ENCODE data around the gene TRAF3IP3.
A peak's percentile ranks its signal among the peaks of the same experiment; 100 is the strongest.

The TRAF3IP3 gene

DNA sequence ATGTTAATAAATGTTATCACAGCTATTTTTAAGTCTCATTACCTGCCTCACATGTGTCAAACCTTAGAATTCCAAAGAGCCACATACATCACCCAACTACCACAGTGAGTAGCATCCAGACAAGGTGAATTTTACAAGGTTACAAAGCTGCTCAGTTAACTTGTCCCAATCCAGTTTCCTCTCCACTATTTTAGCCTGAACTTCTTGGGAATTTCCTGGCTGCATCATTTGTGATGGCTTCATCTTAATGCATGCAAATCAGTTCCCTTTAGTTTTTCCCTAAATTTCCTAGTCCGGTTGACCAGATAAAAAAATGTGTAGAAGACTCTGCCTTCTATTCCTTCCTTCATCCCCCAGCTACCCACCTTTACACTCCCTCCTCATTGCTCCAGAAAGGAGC, 597 bp upstream of the TRAF3IP3 start:
- H3K9me3 ChIP-seq (ENCODE audit: control insufficient read depth in 1 of 2, low read length in 2 of 2), result no peaks in the 10 kb centered on the region
- H3K27ac ChIP-seq (ENCODE audit: low read length), result no peak overlapping the region
- H3K4me1 ChIP-seq (ENCODE audit: control insufficient read depth in 1 of 2, insufficient read depth in 2 of 2, low read length in 2 of 2), result no peaks in the 10 kb centered on the region

DNA sequence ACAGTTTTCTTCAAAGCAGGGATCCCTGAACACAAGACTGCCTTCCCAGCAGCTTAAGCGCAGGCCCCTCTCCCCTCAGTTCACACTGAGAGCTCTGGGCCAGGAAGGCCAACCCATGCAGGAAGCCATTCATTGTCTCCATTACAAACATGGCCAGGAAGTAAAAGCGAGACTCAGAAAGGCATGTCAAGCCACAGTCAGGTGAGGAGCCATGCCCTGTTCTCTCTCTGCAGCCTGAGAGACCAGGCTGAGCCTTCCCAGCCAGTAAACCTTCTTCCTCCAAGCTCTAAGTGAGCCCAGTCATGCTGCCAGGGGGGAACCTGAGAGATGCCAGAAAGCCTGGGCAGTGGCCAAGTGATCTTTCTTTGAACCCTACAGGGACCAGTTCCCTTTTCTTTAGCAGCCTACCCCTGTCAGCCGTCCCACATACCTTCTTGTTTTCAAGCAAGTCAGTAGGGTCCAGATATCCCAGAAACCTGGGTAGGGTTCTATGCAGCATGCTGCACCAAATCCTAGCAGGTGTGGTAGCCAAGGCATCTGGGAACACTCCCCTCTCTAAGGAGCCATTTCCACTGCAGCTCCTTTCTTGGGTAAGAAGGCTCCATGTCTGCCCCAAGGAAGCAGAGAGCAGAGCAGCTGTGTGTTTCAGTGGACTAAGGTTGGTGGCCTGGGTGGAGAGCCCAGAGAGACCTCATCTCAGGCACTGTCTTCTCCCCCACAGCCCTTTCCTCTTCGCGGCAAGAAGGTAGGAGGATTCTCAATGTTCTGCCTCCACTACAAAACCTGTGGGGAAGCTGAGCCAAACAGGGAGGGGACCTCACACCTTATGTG, 977 bp downstream of the TRAF3IP3 start:
- Histone ChIP-seq H3K36me3 (ENCODE audit: control insufficient read depth in 1 of 2, insufficient read depth in 2 of 2, low read length in 2 of 2) (no peaks in the 10 kb centered on the region), H3K27ac (ENCODE audit: low read length) (peak overlapping the region; percentile 57), H3K4me3 (ENCODE audit: low read depth in 1 of 2, low read length in 2 of 2) (peak overlapping the region; percentile 6 to 32), H3K4me1 (ENCODE audit: control insufficient read depth in 1 of 2, insufficient read depth in 2 of 2, low read length in 2 of 2) (no peaks in the 10 kb centered on the region), H3K9me3 (ENCODE audit: control insufficient read depth in 1 of 2, low read length in 2 of 2) (no peaks in the 10 kb centered on the region), H3K27me3 (ENCODE audit: low read depth, low read length) (no peaks in the 10 kb centered on the region)

More for the DNA sequence above, 597 bp upstream of the TRAF3IP3 start:
- H3K27me3 ChIP-seq (ENCODE audit: low read depth, low read length), result no peaks in the 10 kb centered on the region
- no peaks in the 10 kb centered on the region for H3K36me3 ChIP-seq (ENCODE audit: control insufficient read depth in 1 of 2, insufficient read depth in 2 of 2, low read length in 2 of 2)
- no peak overlapping the region for H3K4me3 ChIP-seq (ENCODE audit: low read depth in 1 of 2, low read length in 2 of 2)

DNA sequence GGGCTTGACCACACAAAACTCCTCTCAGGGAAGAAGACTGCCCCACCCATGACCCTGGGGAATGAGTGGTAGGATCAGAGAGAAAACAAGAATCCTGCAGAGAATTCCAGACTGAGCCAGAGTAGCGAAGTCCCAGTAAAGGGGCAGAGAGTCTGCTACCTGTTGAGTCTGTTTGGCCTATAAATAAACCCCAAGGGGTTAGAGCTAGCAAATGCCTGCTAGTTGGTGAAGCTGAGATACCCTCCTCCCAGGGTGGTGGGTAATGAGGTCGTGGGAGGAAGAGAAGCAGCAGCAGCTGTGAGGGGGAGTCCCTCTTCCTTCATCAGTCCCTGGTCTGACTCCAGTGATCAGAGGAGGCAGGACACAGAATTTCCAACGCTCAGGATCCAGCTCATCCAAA, 2.5 kb downstream of the TRAF3IP3 start:
- Histone ChIP-seq H3K36me3 (ENCODE audit: control insufficient read depth in 1 of 2, insufficient read depth in 2 of 2, low read length in 2 of 2) (no peaks in the 10 kb centered on the region), H3K27ac (ENCODE audit: low read length) (no peak overlapping the region), H3K4me3 (ENCODE audit: low read depth in 1 of 2, low read length in 2 of 2) (peak overlapping the region in 1 of 2 donors; percentile 21), H3K9me3 (ENCODE audit: control insufficient read depth in 1 of 2, low read length in 2 of 2) (no peaks in the 10 kb centered on the region), H3K4me1 (ENCODE audit: control insufficient read depth in 1 of 2, insufficient read depth in 2 of 2, low read length in 2 of 2) (no peaks in the 10 kb centered on the region), H3K27me3 (ENCODE audit: low read depth, low read length) (no peaks in the 10 kb centered on the region)

DNA sequence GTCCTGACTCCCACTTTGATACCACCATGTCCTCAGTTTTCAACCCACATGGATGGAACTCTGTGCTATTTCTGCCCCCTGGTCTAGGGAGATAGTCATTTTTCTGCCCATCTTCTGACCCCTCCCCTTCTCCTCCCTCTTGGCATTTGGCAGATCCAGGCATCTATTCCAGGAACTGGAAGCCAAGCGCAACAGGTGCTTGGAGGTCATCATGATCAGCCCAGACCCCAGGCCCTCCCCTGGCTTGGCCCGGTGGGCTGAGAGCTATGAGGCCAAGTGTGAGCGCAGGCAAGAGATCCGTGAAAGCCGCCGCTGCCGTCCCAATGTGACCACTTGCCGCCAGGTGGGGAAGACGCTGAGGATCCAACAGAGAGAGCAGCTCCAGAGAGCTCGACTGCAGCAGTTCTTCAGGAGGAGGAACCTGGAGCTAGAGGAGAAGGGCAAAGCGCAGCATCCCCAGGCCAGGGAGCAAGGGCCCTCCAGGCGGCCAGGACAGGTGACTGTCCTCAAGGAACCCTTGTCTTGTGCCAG, 4.0 kb downstream of the TRAF3IP3 start:
- Histone ChIP-seq H3K4me3 (ENCODE audit: low read depth in 1 of 2, low read length in 2 of 2) (no peak overlapping the region), H3K4me1 (ENCODE audit: control insufficient read depth in 1 of 2, insufficient read depth in 2 of 2, low read length in 2 of 2) (no peaks in the 10 kb centered on the region), H3K27ac (ENCODE audit: low read length) (no peak overlapping the region), H3K36me3 (ENCODE audit: control insufficient read depth in 1 of 2, insufficient read depth in 2 of 2, low read length in 2 of 2) (no peaks in the 10 kb centered on the region), H3K9me3 (ENCODE audit: control insufficient read depth in 1 of 2, low read length in 2 of 2) (no peaks in the 10 kb centered on the region), H3K27me3 (ENCODE audit: low read depth, low read length) (no peaks in the 10 kb centered on the region)

DNA sequence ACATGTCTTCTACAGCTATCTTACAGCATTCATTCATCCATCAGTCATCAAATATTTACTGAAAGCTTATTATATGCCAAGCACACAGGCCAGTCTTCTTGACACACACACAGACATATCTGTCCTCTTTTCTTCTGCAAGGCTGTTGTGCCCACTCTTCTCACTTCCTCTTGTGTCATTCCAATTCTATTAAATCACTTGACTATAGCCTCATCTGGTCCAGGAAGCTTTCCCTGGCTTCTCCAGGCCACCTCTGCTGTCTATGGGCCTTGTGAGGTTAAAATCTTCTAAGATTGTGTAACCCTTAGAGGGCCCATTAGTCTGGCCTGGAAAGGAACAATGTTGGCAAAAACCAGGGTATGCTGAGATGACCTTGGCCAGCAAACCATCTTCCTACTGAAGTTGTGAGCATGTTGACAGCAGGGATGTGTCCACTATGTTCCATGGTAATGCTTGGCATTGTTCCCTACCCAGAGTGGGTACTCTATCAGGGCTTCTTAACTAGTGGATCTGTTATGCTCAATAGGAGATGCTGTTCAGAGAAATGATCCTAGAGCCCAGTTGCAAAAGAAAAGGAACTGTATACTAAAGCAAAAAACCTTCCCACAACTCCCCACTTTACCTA, 5.3 kb downstream of the TRAF3IP3 start:
- no peaks in the 10 kb centered on the region for H3K36me3 ChIP-seq (ENCODE audit: control insufficient read depth in 1 of 2, insufficient read depth in 2 of 2, low read length in 2 of 2)
- H3K9me3 ChIP-seq (ENCODE audit: control insufficient read depth in 1 of 2, low read length in 2 of 2), result no peaks in the 10 kb centered on the region

DNA sequence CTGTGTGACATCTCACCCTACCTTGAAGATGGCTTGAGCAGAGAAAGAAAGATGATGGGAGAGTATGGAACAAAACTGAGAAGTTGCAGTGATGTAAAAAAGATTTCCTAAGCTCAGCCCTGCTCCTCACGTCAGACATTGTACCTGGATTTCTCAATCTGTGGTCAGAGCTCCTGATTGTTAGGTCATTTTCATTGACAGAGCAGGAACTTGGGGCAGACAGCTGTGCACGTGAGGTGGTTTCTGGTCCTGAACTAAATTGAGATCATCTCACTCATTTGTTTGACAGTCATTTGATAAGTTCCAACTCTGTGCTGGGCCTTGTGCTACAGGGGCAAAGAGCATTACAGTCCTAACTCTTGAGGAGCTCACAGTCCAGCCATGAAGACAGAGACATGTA, 10.2 kb downstream of the TRAF3IP3 start:
- Histone ChIP-seq H3K36me3 (ENCODE audit: control insufficient read depth in 1 of 2, insufficient read depth in 2 of 2, low read length in 2 of 2) (no peaks in the 10 kb centered on the region), H3K27ac (ENCODE audit: low read length) (no peak overlapping the region), H3K27me3 (ENCODE audit: low read depth, low read length) (no peaks in the 10 kb centered on the region), H3K4me3 (ENCODE audit: low read depth in 1 of 2, low read length in 2 of 2) (no peak overlapping the region), H3K4me1 (ENCODE audit: control insufficient read depth in 1 of 2, insufficient read depth in 2 of 2, low read length in 2 of 2) (peaks cover 11 to 33% of the 10 kb centered on the region in 2 donors), H3K9me3 (ENCODE audit: control insufficient read depth in 1 of 2, low read length in 2 of 2) (no peaks in the 10 kb centered on the region)

More for the DNA sequence above, 5.3 kb downstream of the TRAF3IP3 start:
- H3K4me3 ChIP-seq (ENCODE audit: low read depth in 1 of 2, low read length in 2 of 2), result no peak overlapping the region
- no peaks in the 10 kb centered on the region for H3K4me1 ChIP-seq (ENCODE audit: control insufficient read depth in 1 of 2, insufficient read depth in 2 of 2, low read length in 2 of 2)
- H3K27me3 ChIP-seq (ENCODE audit: low read depth, low read length), result no peaks in the 10 kb centered on the region
- no peak overlapping the region for H3K27ac ChIP-seq (ENCODE audit: low read length)

DNA sequence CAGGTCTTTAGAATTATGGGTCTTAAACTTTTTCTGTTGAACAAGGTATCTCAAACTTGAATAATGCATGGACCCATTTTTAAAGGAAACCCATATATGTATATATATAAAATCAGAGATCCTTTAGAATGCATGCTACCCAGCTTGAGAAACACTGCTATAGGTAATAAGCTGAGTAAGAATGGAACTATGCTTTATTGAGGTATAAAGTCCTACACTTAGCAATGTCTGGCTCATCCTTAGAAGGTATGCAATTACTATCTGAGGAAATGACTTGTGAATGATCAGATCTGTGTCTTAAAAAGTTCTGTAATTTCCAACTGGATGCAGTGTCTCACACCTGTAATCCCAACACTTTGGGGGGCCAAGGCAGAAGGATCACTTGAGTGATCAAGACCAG, 11.2 kb downstream of the TRAF3IP3 start:
- Histone ChIP-seq H3K4me1 (ENCODE audit: control insufficient read depth in 1 of 2, insufficient read depth in 2 of 2, low read length in 2 of 2) (peaks cover 11 to 36% of the 10 kb centered on the region in 2 donors), H3K27me3 (ENCODE audit: low read depth, low read length) (no peaks in the 10 kb centered on the region), H3K36me3 (ENCODE audit: control insufficient read depth in 1 of 2, insufficient read depth in 2 of 2, low read length in 2 of 2) (no peaks in the 10 kb centered on the region), H3K27ac (ENCODE audit: low read length) (no peak overlapping the region), H3K4me3 (ENCODE audit: low read depth in 1 of 2, low read length in 2 of 2) (no peak overlapping the region), H3K9me3 (ENCODE audit: control insufficient read depth in 1 of 2, low read length in 2 of 2) (no peaks in the 10 kb centered on the region)

DNA sequence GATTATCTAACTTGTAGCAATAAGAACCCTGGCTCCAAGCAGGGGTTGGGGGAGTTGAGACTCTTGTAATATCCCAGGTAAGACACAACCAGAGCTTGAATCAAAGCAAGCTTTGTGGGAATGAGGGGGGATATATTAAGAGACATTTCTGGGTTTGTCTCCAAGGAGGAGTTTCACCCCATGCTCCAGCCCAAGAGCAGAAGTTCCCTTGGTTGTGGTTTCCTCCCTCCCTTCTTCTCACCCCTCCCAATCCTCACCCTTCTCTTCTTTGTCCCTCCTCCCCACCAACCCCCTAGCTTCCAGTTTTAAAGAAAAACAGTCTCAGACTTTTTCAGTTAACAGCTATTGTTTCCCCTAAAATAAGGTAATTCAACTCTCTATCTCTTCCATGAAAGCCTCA, 11.9 kb downstream of the TRAF3IP3 start:
- peak overlapping the region in 1 of 2 donors; percentile 5 for H3K4me3 ChIP-seq (ENCODE audit: low read depth in 1 of 2, low read length in 2 of 2)

DNA sequence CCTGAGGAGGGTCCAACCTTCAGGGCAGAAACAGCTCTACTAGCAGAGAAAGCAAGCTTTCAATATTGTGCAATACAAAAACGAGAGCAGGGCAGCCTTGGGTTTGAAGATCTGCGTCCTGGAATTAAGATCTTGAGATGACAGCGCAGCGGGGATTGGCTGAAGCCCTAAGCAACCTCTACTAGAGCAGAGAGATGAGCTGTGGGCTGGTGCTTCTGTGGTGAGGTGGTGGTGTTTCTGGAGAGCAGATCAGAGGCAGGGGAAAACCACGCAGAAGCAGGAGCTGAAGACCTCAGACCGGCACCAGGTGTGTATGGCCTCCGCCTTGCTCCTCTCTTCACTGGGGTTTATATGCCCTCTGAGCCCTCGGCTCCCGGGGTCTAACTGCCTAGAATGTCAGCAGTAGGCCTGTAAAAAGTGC, 12.5 kb downstream of the TRAF3IP3 start:
- H3K36me3 ChIP-seq (ENCODE audit: control insufficient read depth in 1 of 2, insufficient read depth in 2 of 2, low read length in 2 of 2), result no peaks in the 10 kb centered on the region
- peak overlapping the region; percentile 21 to 52 for H3K4me3 ChIP-seq (ENCODE audit: low read depth in 1 of 2, low read length in 2 of 2)
- peak overlapping the region; percentile 89 for H3K27ac ChIP-seq (ENCODE audit: low read length)
- H3K27me3 ChIP-seq (ENCODE audit: low read depth, low read length), result no peaks in the 10 kb centered on the region
- peaks cover 11 to 36% of the 10 kb centered on the region in 2 donors for H3K4me1 ChIP-seq (ENCODE audit: control insufficient read depth in 1 of 2, insufficient read depth in 2 of 2, low read length in 2 of 2)
- H3K9me3 ChIP-seq (ENCODE audit: control insufficient read depth in 1 of 2, low read length in 2 of 2), result no peaks in the 10 kb centered on the region

More for the DNA sequence above, 11.9 kb downstream of the TRAF3IP3 start:
- Histone ChIP-seq H3K27me3 (ENCODE audit: low read depth, low read length) (no peaks in the 10 kb centered on the region), H3K9me3 (ENCODE audit: control insufficient read depth in 1 of 2, low read length in 2 of 2) (no peaks in the 10 kb centered on the region), H3K36me3 (ENCODE audit: control insufficient read depth in 1 of 2, insufficient read depth in 2 of 2, low read length in 2 of 2) (no peaks in the 10 kb centered on the region), H3K27ac (ENCODE audit: low read length) (peak overlapping the region; percentile 89), H3K4me1 (ENCODE audit: control insufficient read depth in 1 of 2, insufficient read depth in 2 of 2, low read length in 2 of 2) (peaks cover 11 to 36% of the 10 kb centered on the region in 2 donors)

DNA sequence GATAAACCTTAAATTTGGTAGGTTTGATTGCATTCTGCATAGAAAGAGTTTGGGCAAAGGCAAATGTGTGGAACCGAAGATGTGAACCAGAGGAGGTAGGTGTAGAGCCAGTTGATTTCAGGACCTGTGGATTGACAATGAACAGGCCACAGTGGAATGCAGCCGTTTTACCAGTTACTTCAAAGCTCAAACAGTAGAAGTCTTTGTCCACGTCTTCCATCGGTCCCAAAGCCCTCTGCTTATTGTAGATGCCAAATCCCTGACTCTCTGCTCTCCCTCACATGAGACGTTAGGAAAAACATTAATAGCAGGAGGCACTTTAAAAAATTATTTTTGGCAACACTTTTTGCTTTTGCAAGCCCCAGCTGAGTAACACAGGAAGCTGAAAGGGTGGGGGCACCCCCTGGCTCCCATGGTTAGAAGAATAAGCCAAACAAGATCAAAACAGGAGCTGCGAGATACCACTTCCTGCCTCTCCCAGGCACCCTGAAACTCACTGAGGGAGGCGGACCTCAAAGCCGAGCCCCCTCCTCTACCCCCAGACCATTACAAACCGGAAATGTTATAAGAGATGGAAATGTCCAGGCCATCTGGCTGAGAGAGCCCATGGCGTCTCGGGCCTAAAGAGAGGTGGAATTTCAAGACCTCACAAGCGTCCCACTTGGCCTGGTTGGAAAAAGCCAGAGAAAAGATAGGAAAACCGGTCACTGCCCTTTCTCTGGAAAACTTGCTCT, 13.5 kb downstream of the TRAF3IP3 start:
- peak overlapping the region; percentile 89 for H3K27ac ChIP-seq (ENCODE audit: low read length)
- H3K4me1 ChIP-seq (ENCODE audit: control insufficient read depth in 1 of 2, insufficient read depth in 2 of 2, low read length in 2 of 2), result peaks cover 11 to 36% of the 10 kb centered on the region in 2 donors
- H3K4me3 ChIP-seq (ENCODE audit: low read depth in 1 of 2, low read length in 2 of 2), result peak overlapping the region; percentile 21 to 52

DNA sequence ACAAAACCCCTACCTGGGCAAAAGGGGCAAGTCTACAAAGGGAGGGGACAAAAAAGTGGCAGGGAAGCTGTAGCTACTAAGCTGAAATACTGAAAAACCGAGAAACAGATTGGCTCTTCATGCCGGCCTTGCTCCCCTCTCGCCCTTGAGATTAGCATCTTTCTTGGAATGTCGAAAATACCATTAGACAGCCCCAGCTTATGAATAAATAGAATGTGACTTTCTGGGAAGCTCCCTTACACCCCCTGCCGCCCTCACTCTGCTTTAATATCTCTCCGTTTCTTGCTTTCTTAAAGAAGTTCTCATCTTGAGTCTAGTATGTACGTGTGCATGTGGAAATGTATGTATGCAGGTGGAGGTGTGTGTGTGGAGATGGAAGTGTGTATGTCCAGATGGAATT, 14.1 kb downstream of the TRAF3IP3 start:
- Histone ChIP-seq H3K27me3 (ENCODE audit: low read depth, low read length) (no peaks in the 10 kb centered on the region), H3K36me3 (ENCODE audit: control insufficient read depth in 1 of 2, insufficient read depth in 2 of 2, low read length in 2 of 2) (no peaks in the 10 kb centered on the region), H3K4me3 (ENCODE audit: low read depth in 1 of 2, low read length in 2 of 2) (peak overlapping the region; percentile 21 to 52), H3K27ac (ENCODE audit: low read length) (peak overlapping the region; percentile 89), H3K4me1 (ENCODE audit: control insufficient read depth in 1 of 2, insufficient read depth in 2 of 2, low read length in 2 of 2) (peaks cover 11 to 36% of the 10 kb centered on the region in 2 donors), H3K9me3 (ENCODE audit: control insufficient read depth in 1 of 2, low read length in 2 of 2) (no peaks in the 10 kb centered on the region)

More for the DNA sequence above, 13.5 kb downstream of the TRAF3IP3 start:
- Histone ChIP-seq H3K9me3 (ENCODE audit: control insufficient read depth in 1 of 2, low read length in 2 of 2) (no peaks in the 10 kb centered on the region), H3K36me3 (ENCODE audit: control insufficient read depth in 1 of 2, insufficient read depth in 2 of 2, low read length in 2 of 2) (no peaks in the 10 kb centered on the region), H3K27me3 (ENCODE audit: low read depth, low read length) (no peaks in the 10 kb centered on the region)
